PC-3 (cell line): Measurements from ENCODE around the gene FARS2. TPM values are rescaled to one million over a fixed set of nuclear protein-coding genes. Genes with fewer than 3 reads are reported as not detected.

Source experiments
- ATAC-seq: fragments of 200-7000 bp; cut with Tn5 transposase; 2 replicates; pipeline ENCODE4 v1.9.1; 2020; ENCODE audit warnings: mild to moderate bottlenecking, moderate library complexity
- BruUV-seq: library from RNA; stranded (reverse); fragments of 400-500 nt; replicated peaks from 2 replicates; lab custom pipeline; 2021; lab: Mats Ljungman, UMichigan
- CTCF ChIA-PET: fragments of 300-600 bp; sonication (Branson Sonifier 250); formaldehyde crosslinking; loops from one replicate; lab custom pipeline; 2022; ENCODE audit warnings: antibody characterized with exemption; lab: Charles Lee
- POLR2A ChIA-PET: fragments of 300-600 bp; sonication (Branson Sonifier 250); formaldehyde crosslinking; loops from one replicate; lab custom pipeline; 2022; ENCODE audit warnings: antibody characterized with exemption; ENCODE audit not compliant: unreplicated experiment; lab: Charles Lee
- DNase-seq: peaks from one replicate; pipeline ENCODE4 v3.0.0-alpha.2; 2015
- H2AFZ ChIP-seq: fragments of 300-600 bp; sonication (generic); 2 replicates; pipeline ENCODE4 v1.6.0; 2016; ENCODE audit warnings: antibody characterized with exemption, low read length
- H3F3A ChIP-seq: fragments of 300-600 bp; sonication (generic); one replicate; pipeline ENCODE4 v1.6.0; 2017; ENCODE audit warnings: antibody characterized with exemption, low read length, control low read depth, mild to moderate bottlenecking; ENCODE audit not compliant: unreplicated experiment
- H3K27ac ChIP-seq: fragments of 300-600 bp; sonication (generic); 2 replicates; pipeline ENCODE4 v1.5.1; 2016; ENCODE audit warnings: mild to moderate bottlenecking, low read length
- H3K27me3 ChIP-seq: fragments of 300-600 bp; sonication (generic); 2 replicates; pipeline ENCODE4 v1.6.1; 2016; ENCODE audit warnings: low read length, mixed read lengths
- H3K36me3 ChIP-seq: fragments of 300-600 bp; sonication (generic); 2 replicates; pipeline ENCODE4 v1.6.1; 2016; ENCODE audit warnings: low read depth, mixed run types, low read length, mixed read lengths
- H3K4me1 ChIP-seq: fragments of 300-600 bp; sonication (generic); 2 replicates; pipeline ENCODE4 v1.5.1; 2016; ENCODE audit warnings: low read length; ENCODE audit not compliant: insufficient read depth
- H3K4me2 ChIP-seq: fragments of 300-600 bp; sonication (generic); 2 replicates; pipeline ENCODE4 v1.6.0; 2016; ENCODE audit warnings: low read length
- H3K4me3 ChIP-seq: fragments of 300-600 bp; sonication (generic); 2 replicates; pipeline ENCODE4 v1.5.1; 2016; ENCODE audit warnings: mild to moderate bottlenecking, low read length, mixed read lengths
- H3K79me2 ChIP-seq: fragments of 300-600 bp; sonication (generic); 2 replicates; pipeline ENCODE4 v1.6.1; 2017; ENCODE audit warnings: low read length, mixed read lengths
- H3K9ac ChIP-seq: fragments of 300-600 bp; sonication (generic); 2 replicates; pipeline ENCODE4 v1.6.0; 2016; ENCODE audit warnings: mild to moderate bottlenecking, low read length
- H3K9me2 ChIP-seq: fragments of 300-600 bp; sonication (generic); replicated peaks from 2 replicates; pipeline ENCODE4 v1.6.1; 2016; ENCODE audit warnings: mixed run types, low read length, mixed read lengths
- H3K9me3 ChIP-seq: fragments of 300-600 bp; sonication (generic); 2 replicates; pipeline ENCODE4 v1.6.1; 2016; ENCODE audit warnings: low read length, mixed read lengths
- H4K20me1 ChIP-seq: fragments of 300-600 bp; sonication (generic); 2 replicates; pipeline ENCODE4 v1.6.1; 2016; ENCODE audit warnings: low read length, mixed read lengths
- CTCF ChIP-seq: fragments of 300-600 bp; sonication (generic); conservative IDR thresholded peaks from 2 replicates; pipeline ENCODE4 v1.5.1; 2017; ENCODE audit warnings: antibody characterized with exemption, low read depth, mild to moderate bottlenecking, low read length
- EZH2 ChIP-seq: fragments of 300-600 bp; sonication (generic); IDR thresholded peaks from one replicate; pipeline ENCODE4 v1.6.1; 2017; ENCODE audit warnings: antibody characterized with exemption, mild to moderate bottlenecking, low read length; ENCODE audit not compliant: unreplicated experiment
- EZH2phosphoT487 ChIP-seq: fragments of 300-600 bp; sonication (generic); IDR thresholded peaks from 2 replicates; pipeline ENCODE4 v1.6.1; 2018; ENCODE audit warnings: mild to moderate bottlenecking, antibody characterized with exemption, low read length, borderline replicate concordance
- intact Hi-C: fragments of 100-400 bp; cut with micrococcal nuclease; formaldehyde crosslinking; loops from 2 replicates; pipeline ENCODE4 v1.9.0; 2023
- total RNA-seq: library from RNA; depleted of rRNA; stranded (reverse); fragments of >200 nt; gene quantifications from 2 replicates; pipeline ENCODE4 v1.2.3, GENCODE V29; 2014

The FARS2 gene
- total RNA-seq, 1 experiment from 2014 or later, result 23.0 TPM

DNA sequence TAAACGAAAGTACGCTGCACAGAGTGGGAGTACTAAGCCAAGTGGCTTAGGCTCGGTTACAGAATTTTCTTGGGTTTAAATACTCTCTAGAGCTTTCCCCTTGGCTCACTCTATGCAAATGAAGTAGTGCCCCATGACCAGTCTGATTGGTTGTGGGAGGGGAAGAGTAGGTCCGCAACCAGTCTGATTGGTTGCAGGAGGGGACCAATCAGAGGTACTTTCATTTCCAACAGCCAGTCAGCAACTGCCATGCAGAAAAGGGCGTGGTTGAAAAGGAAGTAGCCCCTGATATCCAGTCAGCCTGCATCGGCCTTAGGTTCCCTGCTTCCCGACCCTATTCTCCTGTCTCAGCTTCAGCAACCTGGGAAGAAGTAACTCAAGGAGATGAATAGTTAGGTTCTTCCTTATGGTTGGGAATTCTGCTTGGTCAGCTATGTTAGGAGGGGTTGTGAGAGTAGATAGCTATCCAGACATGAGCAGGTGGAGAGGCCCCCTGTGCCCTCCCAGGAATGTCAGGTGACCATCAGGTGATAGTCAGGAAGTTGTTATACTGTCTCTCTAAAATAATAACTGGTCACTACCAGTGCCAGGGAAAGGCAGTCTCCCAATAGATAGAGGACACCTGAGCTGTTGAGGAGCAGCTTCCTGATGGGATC lies 57.4 kb downstream of the FARS2 start:
- ChIA-PET CTCF (no interaction called here), POLR2A (no interaction called here)
- no peak for TF ChIP-seq EZH2phosphoT487
- TF ChIP-seq CTCF, result no peak
- TF ChIP-seq EZH2, result no peak
- Histone ChIP-seq H3K27ac (no peak overlapping the region), H3K79me2 (no peaks in the 10 kb centered on the region), H3K27me3 (no peaks in the 10 kb centered on the region), H3K9me3 (no peaks in the 10 kb centered on the region), H3K4me1 (no peaks in the 10 kb centered on the region), H2AFZ (no peak overlapping the region), H3K4me3 (no peak overlapping the region), H4K20me1 (no peaks in the 10 kb centered on the region), H3K9me2 (no peaks in the 10 kb centered on the region), H3F3A (no peaks in the 10 kb centered on the region), H3K4me2 (no peak overlapping the region), H3K36me3 (no peaks in the 10 kb centered on the region), H3K9ac (no peak overlapping the region)
- intact Hi-C loops, result no loop called here
- no peak for ATAC-seq
- BruUV-seq, result no TSS peak
- no peak for DNase-seq

GRCh38 chr6:5323979-5324378 lies 62.7 kb downstream of the FARS2 start:
- TF ChIP-seq EZH2phosphoT487 (no peak), EZH2 (no peak), CTCF (no peak)
- H3K79me2 ChIP-seq, result no peaks in the 10 kb centered on the region
- POLR2A ChIA-PET, result no interaction called here
- no peak overlapping the region for H2AFZ ChIP-seq
- no peaks in the 10 kb centered on the region for H3F3A ChIP-seq
- 0 out of 2 replicates have a peak, but pooled peaks cover 3% of the 10 kb centered on the region for H3K36me3 ChIP-seq
- H3K4me1 ChIP-seq, result no peaks in the 10 kb centered on the region
- no peaks in the 10 kb centered on the region for H3K9me2 ChIP-seq
- DNase-seq, result no peak
- no peak overlapping the region for H3K9ac ChIP-seq
- H3K27me3 ChIP-seq, result no peaks in the 10 kb centered on the region
- no peaks in the 10 kb centered on the region for H4K20me1 ChIP-seq
- H3K4me2 ChIP-seq, result no peak overlapping the region
- no TSS peak for BruUV-seq
- no peaks in the 10 kb centered on the region for H3K9me3 ChIP-seq
- intact Hi-C loops, result no loop called here
- H3K27ac ChIP-seq, result no peak overlapping the region
- CTCF ChIA-PET, result no interaction called here
- no peak overlapping the region for H3K4me3 ChIP-seq
- ATAC-seq, result no peak

DNA sequence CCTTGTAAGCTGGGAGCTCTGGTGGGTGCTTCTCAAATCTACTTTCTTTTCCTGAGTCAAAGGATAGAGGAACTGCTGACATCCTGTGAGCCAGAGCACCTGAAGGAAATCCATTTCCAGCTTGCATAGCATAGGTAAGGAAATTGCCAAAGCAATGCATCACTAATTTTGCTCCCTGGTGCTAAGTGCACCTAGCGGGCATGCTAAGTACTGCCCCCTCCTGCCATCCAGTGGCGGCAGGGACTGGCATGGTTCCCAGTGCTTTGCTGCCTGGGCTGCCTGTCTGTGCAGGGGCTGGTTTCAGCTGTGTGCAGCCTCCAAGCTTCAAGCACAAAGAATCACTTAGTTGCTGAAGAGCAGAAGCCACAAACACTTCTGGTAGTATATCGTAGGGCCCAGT lies 63.9 kb downstream of the FARS2 start:
- H3K9me2 ChIP-seq, result no peaks in the 10 kb centered on the region
- DNase-seq (peak; percentile 25), ATAC-seq (no peak; the same call in 1 of the 2 replicates)
- no peak overlapping the region for H3K4me3 ChIP-seq
- H4K20me1 ChIP-seq, result no peaks in the 10 kb centered on the region
- H3K27me3 ChIP-seq, result no peaks in the 10 kb centered on the region
- no peak overlapping the region for H3K9ac ChIP-seq
- no peaks in the 10 kb centered on the region for H3F3A ChIP-seq
- no TSS peak for BruUV-seq
- H3K9me3 ChIP-seq, result no peaks in the 10 kb centered on the region
- POLR2A ChIA-PET, result no interaction called here
- 0 out of 2 replicates have a peak, but pooled peaks cover 3% of the 10 kb centered on the region for H3K36me3 ChIP-seq
- intact Hi-C loops, result no loop called here
- H3K4me1 ChIP-seq, result no peaks in the 10 kb centered on the region
- CTCF ChIA-PET, result no interaction called here
- H3K27ac ChIP-seq, result no peak overlapping the region
- no peak overlapping the region for H2AFZ ChIP-seq
- H3K4me2 ChIP-seq, result no peak overlapping the region
- no peaks in the 10 kb centered on the region for H3K79me2 ChIP-seq
- TF ChIP-seq EZH2phosphoT487, result no peak
- TF ChIP-seq CTCF, result peak; percentile 26; the same call in 1 of the 2 replicates
- no peak for TF ChIP-seq EZH2
